HepG2 (cell line): ENCODE measurements around the gene LOC128125822. TPM values are rescaled to one million over a fixed set of nuclear protein-coding genes. Genes with fewer than 3 reads are reported as not detected.

Experiments used
- ATAC-seq: fragments of 200-7000 bp; cut with Tn5 transposase; 3 replicates; pipeline ENCODE4 v1.9.1; 2020; ENCODE audit warnings: mild to moderate bottlenecking, moderate library complexity
- BruUV-seq: library from RNA; stranded (reverse); fragments of 400-500 nt; replicated peaks from 2 replicates; lab custom pipeline; 2021; lab: Mats Ljungman, UMichigan
- CTCF ChIA-PET: fragments of 300-600 bp; formaldehyde crosslinking; extraction: SDS; loops from one replicate; lab custom pipeline; 2021; ENCODE audit warnings: low total read pairs, inconsistent platforms, low intra/inter-chr PET ratio; lab: Yijun Ruan, JAX
- POLR2A ChIA-PET: fragments of 350-600 bp; sonication (Branson Sonifier 250); formaldehyde crosslinking; loops from one replicate; lab custom pipeline; 2020; ENCODE audit warnings: antibody characterized with exemption, inconsistent platforms; lab: Yijun Ruan, JAX
- DNase-seq: peaks from one replicate; pipeline ENCODE4 v3.0.0-alpha.2; 2015; ENCODE audit warnings: low spot score
- FAIRE-seq: peaks from 3 replicates; lab custom pipeline; 2011; peaks lifted over from hg19 to GRCh38; lab: Jason Lieb, UNC
- H2AFZ ChIP-seq: one replicate; pipeline ENCODE4 v1.6.1; 2011; ENCODE audit warnings: low read length, inconsistent platforms
- H3K27ac ChIP-seq: fragments of 300-600 bp; 3 replicates; pipeline ENCODE4 v1.8.0; 2011; ENCODE audit warnings: mixed run types, mild to moderate bottlenecking, mixed read lengths, low read length, inconsistent platforms; ENCODE audit not compliant: insufficient read depth; ENCODE audit errors: extremely low read length
- H3K27me3 ChIP-seq, 2 experiments: fragments of 200-600 bp in 1 of 2; 2 replicates in 1 of 2; 3 replicates in 1 of 2; pipeline versions ENCODE4 v1.6.0 to v1.8.0; 2011; ENCODE audit warnings: low read length in 2 of 2, mild to moderate bottlenecking in 2 of 2, moderate library complexity in 2 of 2, inconsistent platforms in 1 of 2; ENCODE audit not compliant: insufficient read depth in 2 of 2, control insufficient read depth in 1 of 2
- H3K36me3 ChIP-seq, 2 experiments: fragments of 200-600 bp in 1 of 2; replicated peaks in 1 of 2; 2 replicates in 1 of 2; 3 replicates in 1 of 2; pipeline versions ENCODE4 v1.5.1 to v1.8.0; 2011; ENCODE audit warnings: low read length in 2 of 2, inconsistent platforms in 1 of 2; ENCODE audit not compliant: insufficient read depth in 2 of 2, control insufficient read depth in 1 of 2
- H3K4me1 ChIP-seq: 2 replicates; pipeline ENCODE4 v1.5.1; 2012; ENCODE audit warnings: low read length, inconsistent platforms; ENCODE audit not compliant: insufficient read depth
- H3K4me2 ChIP-seq: 2 replicates; pipeline ENCODE4 v1.6.0; 2011; ENCODE audit warnings: low read depth, low read length, inconsistent platforms
- H3K4me3 ChIP-seq, 3 experiments: fragments of 200-600 bp in 1 of 3; sonication (generic), shearing (Covaris generic) in 1 of 3; replicated peaks in 1 of 3; 2 replicates each; pipeline ENCODE4 v1.5.1; 2011 to 2016; ENCODE audit warnings: low read length in 3 of 3, inconsistent platforms in 2 of 3, low read depth in 2 of 3, mild to moderate bottlenecking in 2 of 3, control low read depth in 1 of 3, mixed read lengths in 1 of 3; ENCODE audit not compliant: insufficient read depth in 1 of 3
- H3K79me2 ChIP-seq: one replicate; pipeline ENCODE4 v1.6.1; 2011; ENCODE audit warnings: low read length, inconsistent platforms; ENCODE audit not compliant: insufficient read depth
- H3K9ac ChIP-seq: 2 replicates; pipeline ENCODE4 v1.6.0; 2011; ENCODE audit warnings: mild to moderate bottlenecking, low read depth, low read length, inconsistent platforms; ENCODE audit not compliant: insufficient read depth
- H3K9me3 ChIP-seq: 2 replicates; pipeline ENCODE4 v1.5.1; 2012; ENCODE audit warnings: mild to moderate bottlenecking, low read length
- H4K20me1 ChIP-seq: 2 replicates; pipeline ENCODE4 v1.6.0; 2011; ENCODE audit warnings: inconsistent platforms, mild to moderate bottlenecking, low read length, moderate library complexity; ENCODE audit not compliant: insufficient read depth
- ATF7 ChIP-seq, 2 experiments: fragments of 450-650 bp in 1 of 2; sonication (generic) in 1 of 2; formaldehyde crosslinking in 1 of 2; IDR thresholded peaks; 2 replicates each; pipeline versions ENCODE4 v1.4.0 to v1.6.1; 2016 to 2020; ENCODE audit warnings: antibody characterized with exemption in 1 of 2, mild to moderate bottlenecking in 1 of 2, missing genetic modification reagents in 1 of 2
- JUN ChIP-seq: sonication (generic); formaldehyde crosslinking; IDR thresholded peaks from 2 replicates; pipeline ENCODE4 v1.4.0; 2020; ENCODE audit warnings: mild to moderate bottlenecking, missing genetic modification reagents
- KMT2A ChIP-seq: sonication (generic); formaldehyde crosslinking; IDR thresholded peaks from 2 replicates; pipeline ENCODE4 v1.4.0; 2020; ENCODE audit warnings: missing genetic modification reagents
- MAFF ChIP-seq: IDR thresholded peaks from 2 replicates; pipeline ENCODE4 v1.6.1; 2011; ENCODE audit warnings: low read depth, low read length, improper control_type of control experiment
- MAFK ChIP-seq, 2 experiments: IDR thresholded peaks in 1 of 2; conservative IDR thresholded peaks in 1 of 2; 2 replicates each; pipeline ENCODE4 v1.6.1; 2011; ENCODE audit warnings: improper control_type of control experiment in 2 of 2, low read length in 2 of 2
- ZFP37 ChIP-seq: sonication (generic); formaldehyde crosslinking; IDR thresholded peaks from 2 replicates; pipeline ENCODE4 v1.4.0; 2020; ENCODE audit warnings: missing genetic modification reagents, borderline replicate concordance
- ZNF569 ChIP-seq: sonication (generic); formaldehyde crosslinking; IDR thresholded peaks from 2 replicates; pipeline ENCODE4 v1.5.0; 2020; ENCODE audit warnings: mild to moderate bottlenecking, missing genetic modification reagents, moderate library complexity, borderline replicate concordance
- ZNF800 ChIP-seq: sonication (generic); formaldehyde crosslinking; IDR thresholded peaks from 2 replicates; pipeline ENCODE4 v1.4.0; 2020; ENCODE audit warnings: missing genetic modification reagents
- WGBS: methylation state at CpG from one replicate; pipeline ENCODE4 v1.1.6; 2017; ENCODE audit warnings: low lambda C conversion rate; 5-methylcytosine and 5-hydroxymethylcytosine counted together
- in situ Hi-C: cut with HindIII; loops from 2 replicates; pipeline ENCODE4 v1.10.0; 2017; ENCODE audit warnings: low pct_unique_long_range_greater_than_20kb; ENCODE audit not compliant: extremely low pct_ligation_motif_present
- intact Hi-C: fragments of 100-400 bp; cut with micrococcal nuclease; formaldehyde crosslinking; loops from one replicate; pipeline ENCODE4 v1.10.0; 2022; ENCODE audit not compliant: unreplicated experiment
- polyA plus RNA-seq, 8 experiments: library from polyadenylated mRNA; depleted of rRNA in 3 of 8; stranded (reverse) in 7 of 8; unstranded in 1 of 8; fragments of >200 nt; fragmentation: Illumina TruSeq in 4 of 8; extraction: Trizol in 4 of 8; gene quantifications; 2 replicates each; pipeline versions ENCODE4 v1.2.1 to v1.2.3, GENCODE V29; 2011 to 2016; ENCODE audit warnings: low read depth in 4 of 8, missing spikeins in 1 of 8, mixed read lengths in 1 of 8; ENCODE audit not compliant: insufficient read depth in 1 of 8
- small RNA-seq, 3 experiments: library from RNA; depleted of rRNA; stranded (forward); fragments of <200 nt; gene quantifications; one replicate each; pipeline ENCODE3, GENCODE V24; 2012; ENCODE audit warnings: low read depth in 2 of 3, low replicate concordance in 1 of 3; ENCODE audit not compliant: insufficient read length in 3 of 3, insufficient read depth in 2 of 3
- total RNA-seq, 5 experiments: library from RNA; depleted of rRNA; stranded (reverse); fragments of >200 nt; fragmentation: Illumina TruSeq; extraction: Trizol; gene quantifications; 2 replicates each; pipeline ENCODE4 v1.2.3, GENCODE V29; 2016; ENCODE audit warnings: low read depth in 1 of 5

LOC128125822 gene

GRCh38 chr6:63611560-63611959, 39.3 kb downstream of the LOC128125822 start:
- ATAC-seq = no peak
- H3K79me2 ChIP-seq = no peaks in the 10 kb centered on the region
- no peak overlapping the region for H3K9ac ChIP-seq
- H3K4me2 ChIP-seq = no peak overlapping the region
- H3K9me3 ChIP-seq = no peaks in the 10 kb centered on the region
- DNase-seq = no peak
- in situ Hi-C loops = no loop called here
- no peaks in the 10 kb centered on the region for H3K4me1 ChIP-seq
- H3K4me3 ChIP-seq = no peak overlapping the region
- intact Hi-C loops = no loop called here
- WGBS = 93% methylated on average over 1 of the region's 1 CpG
- TF ChIP-seq ZNF569 (CRISPR knock-in tag) (no peak), ZNF800 (CRISPR knock-in tag) (no peak), JUN (no peak), MAFF (peak; percentile 99), MAFK (conservative IDR thresholded peaks at IDR 0.05 in 1 of 2, IDR thresholded peaks at IDR 0.05 in 1 of 2; ENCODE audit: low read length in 2 of 2) (peak; percentile 99 to 100), KMT2A (CRISPR knock-in tag) (no peak)
- TF ChIP-seq, all 625 proteins: peak for 2
- Histone ChIP-seq H2AFZ (no peak overlapping the region), H3K27ac (no peak overlapping the region), H4K20me1 (no peaks in the 10 kb centered on the region), H3K36me3 (no peaks in the 10 kb centered on the region), H3K27me3 (no peaks in the 10 kb centered on the region; a peak in 1 of 5 replicates)
- ChIA-PET POLR2A (interaction anchor here (1.1 kb wide), 1 partner anchor 13 kb away, joined by 3 read pairs; no protein-coding TSS in a partner anchor), CTCF (no interaction called here)
- BruUV-seq = no TSS peak
- FAIRE-seq = no peak

DNA sequence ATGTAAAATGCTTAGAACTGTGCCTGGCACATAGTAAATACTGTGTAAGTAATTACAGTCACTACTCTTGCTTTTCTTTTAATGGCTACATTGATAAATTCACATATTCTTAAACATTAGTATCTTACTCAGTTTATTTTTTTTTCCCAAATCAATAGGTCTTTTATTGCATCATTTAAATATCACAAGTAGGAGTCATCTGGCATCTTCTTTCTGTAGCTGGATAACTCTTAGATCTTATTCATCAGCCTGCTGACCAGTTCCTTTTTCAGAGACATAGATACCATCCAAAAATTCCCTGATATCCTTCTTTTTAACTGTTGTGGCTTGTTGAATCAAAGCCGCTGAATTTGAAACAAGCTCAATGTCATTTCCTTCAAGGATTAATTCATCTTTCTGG, 43.3 kb downstream of the LOC128125822 start:
- ATAC-seq = no peak
- POLR2A ChIA-PET = no interaction called here
- H3K9ac ChIP-seq = no peak overlapping the region

More for the DNA sequence above, 43.3 kb downstream of the LOC128125822 start:
- DNase-seq (no peak), FAIRE-seq (no peak)
- CTCF ChIA-PET = no interaction called here
- in situ Hi-C loops = no loop called here
- Histone ChIP-seq H3K4me2 (no peak overlapping the region), H3K27ac (no peak overlapping the region), H3K4me1 (no peaks in the 10 kb centered on the region), H3K27me3 (peaks cover 0 to 16% of the 10 kb centered on the region in 2 experiments; a peak in 3 of 5 replicates), H4K20me1 (no peaks in the 10 kb centered on the region), H3K79me2 (no peaks in the 10 kb centered on the region), H2AFZ (no peak overlapping the region), H3K36me3 (no peaks in the 10 kb centered on the region), H3K4me3 (no peak overlapping the region), H3K9me3 (no peaks in the 10 kb centered on the region)
- TF ChIP-seq ZFP37 (CRISPR knock-in tag) (no peak), ATF7 (IDR thresholded peaks at IDR 0.05) (peak; percentile 48), ATF7 (CRISPR knock-in tag; IDR thresholded peaks at IDR 0.05) (no peak)
- intact Hi-C loops = no loop called here
- WGBS = 100% methylated on average over 1 of the region's 1 CpG
- BruUV-seq = no TSS peak

Small RNA genes lying within 50 kb of the gene (small RNA-seq; reads per million reads assigned to genes)
- 0 reads per million in 3 experiments for gene AL513043.1

Other genes starting within 250 kb of the LOC128125822 start
- gene PTP4A1, start within 50 bp of the LOC128125822 start, total RNA-seq (2016; rRNA removed; fragmentation: Illumina TruSeq; extraction: Trizol) = 376 and 681 TPM in 2 replicates
- gene PTP4A1, start within 50 bp of the LOC128125822 start, polyA plus RNA-seq (2011; rRNA removed) = 127 and 141 TPM in 2 replicates
- 70.4 and 96.2 TPM in 2 replicates for gene PHF3, start 63.3 kb downstream of the LOC128125822 start, total RNA-seq (2016; rRNA removed; fragmentation: Illumina TruSeq; extraction: Trizol)
- gene PHF3, start 63.3 kb downstream of the LOC128125822 start, polyA plus RNA-seq (2011; rRNA removed) = 14.9 and 19.8 TPM in 2 replicates